Trophoblast cell (in vitro differentiated cells and primary cell): ENCODE data around the gene CYP4V2.

Experiments
- DNase-seq, 2 donors: peaks; one replicate each; pipeline ENCODE4 v3.0.0-alpha.2; 2016
- H2AFZ ChIP-seq: 2 replicates; pipeline ENCODE4 v1.6.1; 2013; ENCODE audit warnings: low read length, moderate library complexity, mild to moderate bottlenecking; ENCODE audit not compliant: insufficient read depth, poor library complexity
- H2AK5ac ChIP-seq: 2 replicates; pipeline ENCODE4 v1.6.1; 2013; ENCODE audit warnings: mild to moderate bottlenecking, low read length
- H2BK120ac ChIP-seq: 2 replicates; pipeline ENCODE4 v1.6.1; 2013; ENCODE audit warnings: low read length, mild to moderate bottlenecking, moderate library complexity; ENCODE audit not compliant: insufficient read depth, poor library complexity
- H2BK12ac ChIP-seq: 2 replicates; pipeline ENCODE4 v1.6.1; 2013; ENCODE audit warnings: mild to moderate bottlenecking, low read length, moderate library complexity
- H2BK5ac ChIP-seq: 2 replicates; pipeline ENCODE4 v1.6.1; 2013; ENCODE audit warnings: low read length, low read depth, moderate library complexity, mild to moderate bottlenecking; ENCODE audit not compliant: poor library complexity
- H3K14ac ChIP-seq: 2 replicates; pipeline ENCODE4 v1.6.1; 2013; ENCODE audit warnings: mild to moderate bottlenecking, low read length
- H3K18ac ChIP-seq: 2 replicates; pipeline ENCODE4 v1.6.1; 2013; ENCODE audit warnings: mild to moderate bottlenecking, low read length
- H3K23ac ChIP-seq: 2 replicates; pipeline ENCODE4 v1.6.1; 2013; ENCODE audit warnings: low read length
- H3K27ac ChIP-seq: 2 replicates; pipeline ENCODE4 v1.5.1; 2013; ENCODE audit warnings: low read depth, mild to moderate bottlenecking, inconsistent platforms, low read length, moderate library complexity
- H3K27me3 ChIP-seq: 2 replicates; pipeline ENCODE4 v1.6.1; 2013; ENCODE audit warnings: inconsistent platforms, mild to moderate bottlenecking, low read length, moderate library complexity; ENCODE audit not compliant: insufficient read depth
- H3K36me3 ChIP-seq, 2 experiments: 1 replicate in 1 of 2; 2 replicates in 1 of 2; pipeline ENCODE4 v1.6.1; 2013; ENCODE audit warnings: low read length in 2 of 2, mild to moderate bottlenecking in 2 of 2, moderate library complexity in 1 of 2; ENCODE audit not compliant: insufficient read depth in 2 of 2, control insufficient read depth in 1 of 2
- H3K4ac ChIP-seq: 2 replicates; pipeline ENCODE4 v1.6.1; 2013; ENCODE audit warnings: low read depth, mild to moderate bottlenecking, low read length, moderate library complexity
- H3K4me1 ChIP-seq, 2 experiments: 1 replicate in 1 of 2; 2 replicates in 1 of 2; pipeline ENCODE4 v1.6.1; 2013; ENCODE audit warnings: low read length in 2 of 2, mild to moderate bottlenecking in 2 of 2, moderate library complexity in 1 of 2; ENCODE audit not compliant: insufficient read depth in 2 of 2, control insufficient read depth in 1 of 2
- H3K4me2 ChIP-seq: 2 replicates; pipeline ENCODE4 v1.6.1; 2013; ENCODE audit warnings: inconsistent platforms, mild to moderate bottlenecking, low read length, moderate library complexity
- H3K4me3 ChIP-seq: 2 replicates; pipeline ENCODE4 v1.5.1; 2013; ENCODE audit warnings: mild to moderate bottlenecking, low read depth, low read length, inconsistent platforms
- H3K79me1 ChIP-seq: one replicate; pipeline ENCODE4 v1.6.1; 2013; ENCODE audit warnings: low read length
- H3K79me2 ChIP-seq: 2 replicates; pipeline ENCODE4 v1.6.1; 2013; ENCODE audit warnings: low read length, mild to moderate bottlenecking; ENCODE audit not compliant: control insufficient read depth, insufficient read depth, poor library complexity
- H3K9ac ChIP-seq: 2 replicates; pipeline ENCODE4 v1.6.1; 2013; ENCODE audit warnings: mild to moderate bottlenecking, low read length
- H3K9me3 ChIP-seq: 2 replicates; pipeline ENCODE4 v1.6.1; 2013; ENCODE audit warnings: low read depth, mild to moderate bottlenecking, control low read depth, inconsistent platforms, low read length; ENCODE audit not compliant: insufficient read depth
- H4K12ac ChIP-seq: 2 replicates; pipeline ENCODE4 v1.6.1; 2013; ENCODE audit warnings: low read depth, mild to moderate bottlenecking, low read length, moderate library complexity
- H4K8ac ChIP-seq: 2 replicates; pipeline ENCODE4 v1.6.1; 2013; ENCODE audit warnings: low read depth, mild to moderate bottlenecking, low read length, moderate library complexity
- H4K91ac ChIP-seq: one replicate; pipeline ENCODE4 v1.6.1; 2013; ENCODE audit warnings: low read depth, mild to moderate bottlenecking, low read length, moderate library complexity
- WGBS: extraction: QIAGEN DNeasy Blood & Tissue Kit; methylation state at CpG from one replicate; pipeline ENCODE4 v1.1.7; 2013; ENCODE audit warnings: missing lambda C conversion rate; ENCODE audit not compliant: insufficient read length, insufficient coverage; ENCODE audit errors: extremely low coverage; 5-methylcytosine and 5-hydroxymethylcytosine counted together

Gene CYP4V2

GRCh38 chr4:186250760-186251159 is 59.4 kb downstream of the CYP4V2 start:
- Histone ChIP-seq H3K36me3 (no peaks in the 10 kb centered on the region), H3K27ac (no peak overlapping the region), H3K79me2 (no peaks in the 10 kb centered on the region), H3K27me3 (no peaks in the 10 kb centered on the region), H2BK12ac (no peak overlapping the region), H4K12ac (no peak overlapping the region), H4K8ac (no peak overlapping the region), H3K9me3 (no peaks in the 10 kb centered on the region), H4K91ac (no peak overlapping the region), H2AK5ac (no peak overlapping the region), H3K4me3 (no peak overlapping the region), H3K18ac (no peak overlapping the region), H3K79me1 (no peaks in the 10 kb centered on the region), H3K9ac (no peak overlapping the region), H3K4ac (no peak overlapping the region), H3K4me2 (no peak overlapping the region), H2BK5ac (no peak overlapping the region), H2BK120ac (no peak overlapping the region), H3K4me1 (no peaks in the 10 kb centered on the region), H3K23ac (no peak overlapping the region), H3K14ac (no peak overlapping the region), H2AFZ (no peak overlapping the region)
- no CpG with 5 or more reads among the region's 2 CpGs for WGBS
- DNase-seq = no peak

GRCh38 chr4:186255122-186255521 is 63.8 kb downstream of the CYP4V2 start:
- no peak overlapping the region for H3K4me3 ChIP-seq
- no peaks in the 10 kb centered on the region for H3K27me3 ChIP-seq
- no peaks in the 10 kb centered on the region for H3K79me1 ChIP-seq
- H3K9ac ChIP-seq = no peak overlapping the region
- H2AK5ac ChIP-seq = no peak overlapping the region
- H2BK120ac ChIP-seq = no peak overlapping the region
- H3K4me1 ChIP-seq = no peaks in the 10 kb centered on the region
- H3K79me2 ChIP-seq = no peaks in the 10 kb centered on the region
- peaks cover 1% of the 10 kb centered on the region for H3K9me3 ChIP-seq
- H3K36me3 ChIP-seq = no peaks in the 10 kb centered on the region
- H2AFZ ChIP-seq = no peak overlapping the region
- no peak overlapping the region for H4K12ac ChIP-seq
- no peak overlapping the region for H3K23ac ChIP-seq
- H4K91ac ChIP-seq = no peak overlapping the region
- H4K8ac ChIP-seq = no peak overlapping the region
- DNase-seq = no peak
- H3K27ac ChIP-seq = no peak overlapping the region
- H3K4ac ChIP-seq = no peak overlapping the region
- no peak overlapping the region for H3K14ac ChIP-seq
- H2BK5ac ChIP-seq = no peak overlapping the region
- H3K18ac ChIP-seq = no peak overlapping the region
- WGBS = no CpG with 5 or more reads among the region's 3 CpGs
- no peak overlapping the region for H3K4me2 ChIP-seq
- H2BK12ac ChIP-seq = no peak overlapping the region

GRCh38 chr4:186258216-186258811 is 66.9 kb downstream of the CYP4V2 start:
- no peak overlapping the region for H4K8ac ChIP-seq
- no peak for DNase-seq
- H2BK12ac ChIP-seq = no peak overlapping the region
- no peak overlapping the region for H3K23ac ChIP-seq
- H2BK120ac ChIP-seq = no peak overlapping the region
- no peaks in the 10 kb centered on the region for H3K4me1 ChIP-seq
- H3K79me1 ChIP-seq = no peaks in the 10 kb centered on the region
- H3K9me3 ChIP-seq = peaks cover 4% of the 10 kb centered on the region
- H2AK5ac ChIP-seq = no peak overlapping the region
- H3K79me2 ChIP-seq = no peaks in the 10 kb centered on the region
- H2AFZ ChIP-seq = no peak overlapping the region
- H3K4me3 ChIP-seq = no peak overlapping the region
- no peaks in the 10 kb centered on the region for H3K36me3 ChIP-seq
- no peak overlapping the region for H4K12ac ChIP-seq
- H3K27ac ChIP-seq = no peak overlapping the region
- no CpG with 5 or more reads among the region's 12 CpGs for WGBS
- no peak overlapping the region for H2BK5ac ChIP-seq
- H3K18ac ChIP-seq = no peak overlapping the region
- H3K14ac ChIP-seq = no peak overlapping the region
- H3K4ac ChIP-seq = no peak overlapping the region
- no peak overlapping the region for H4K91ac ChIP-seq
- no peak overlapping the region for H3K9ac ChIP-seq
- no peak overlapping the region for H3K4me2 ChIP-seq
- no peaks in the 10 kb centered on the region for H3K27me3 ChIP-seq

GRCh38 chr4:186260117-186260503 is 68.7 kb downstream of the CYP4V2 start:
- H3K27me3 ChIP-seq = no peaks in the 10 kb centered on the region

More at GRCh38 chr4:186260117-186260503, 68.7 kb downstream of the CYP4V2 start:
- no peak overlapping the region for H3K23ac ChIP-seq
- no peak overlapping the region for H3K4me2 ChIP-seq
- H3K18ac ChIP-seq = no peak overlapping the region
- peaks cover 6% of the 10 kb centered on the region for H3K9me3 ChIP-seq
- H2BK12ac ChIP-seq = no peak overlapping the region
- no peaks in the 10 kb centered on the region for H3K4me1 ChIP-seq
- H4K12ac ChIP-seq = no peak overlapping the region
- no peak overlapping the region for H4K8ac ChIP-seq
- no peak overlapping the region for H3K4ac ChIP-seq
- no peak overlapping the region for H3K4me3 ChIP-seq
- H2BK120ac ChIP-seq = no peak overlapping the region
- no peak overlapping the region for H3K27ac ChIP-seq
- H2AFZ ChIP-seq = no peak overlapping the region
- no peaks in the 10 kb centered on the region for H3K36me3 ChIP-seq
- no CpG with 5 or more reads among the region's 6 CpGs for WGBS
- H3K79me1 ChIP-seq = no peaks in the 10 kb centered on the region
- H2AK5ac ChIP-seq = no peak overlapping the region
- no peak for DNase-seq
- H3K14ac ChIP-seq = no peak overlapping the region
- no peaks in the 10 kb centered on the region for H3K79me2 ChIP-seq
- no peak overlapping the region for H4K91ac ChIP-seq
- H3K9ac ChIP-seq = no peak overlapping the region
- H2BK5ac ChIP-seq = no peak overlapping the region
